Inflammatory macrophage (primary cell): Measurements from ENCODE around the gene WLS.

Experiments
- DNase-seq, 2 donors: peaks; one replicate each; pipeline ENCODE4 v3.0.0-alpha.2; 2020 to 2022

Gene WLS

GRCh38 chr1:68227598-68227997, 4.7 kb downstream of the WLS start:
- DNase-seq = no peak

- DNase-seq = no peak
These were observed 6.5 kb downstream of the WLS start for GRCh38 chr1:68225781-68226180.

- DNase-seq = no peak
These were observed 8.6 kb downstream of the WLS start for GRCh38 chr1:68223687-68224086.

- no peak for DNase-seq
These were observed 10.3 kb downstream of the WLS start for GRCh38 chr1:68221980-68222373.

GRCh38 chr1:68221001-68221979, 11.0 kb downstream of the WLS start:
- no peak for DNase-seq

- DNase-seq = no peak
These were observed 11.9 kb downstream of the WLS start for GRCh38 chr1:68220420-68220819.

GRCh38 chr1:68218490-68218889, 13.8 kb downstream of the WLS start:
- DNase-seq = no peak

- DNase-seq = no peak
These were observed 14.7 kb downstream of the WLS start for GRCh38 chr1:68217618-68218017.

- no peak for DNase-seq
These were observed 15.2 kb downstream of the WLS start for GRCh38 chr1:68217060-68217554.

- DNase-seq = no peak
These were observed 16.1 kb downstream of the WLS start for GRCh38 chr1:68216089-68216772.

GRCh38 chr1:68213843-68214242, 18.5 kb downstream of the WLS start:
- peak; percentile 24 to 44 for DNase-seq

GRCh38 chr1:68211761-68212380, 20.5 kb downstream of the WLS start:
- no peak for DNase-seq

GRCh38 chr1:68210829-68211228, 21.5 kb downstream of the WLS start:
- DNase-seq = no peak

- DNase-seq = no peak
These were observed 22.3 kb downstream of the WLS start for GRCh38 chr1:68210027-68210426.

- DNase-seq = no peak
These were observed 25.3 kb downstream of the WLS start for GRCh38 chr1:68206848-68207689.

- DNase-seq = no peak
These were observed 26.4 kb downstream of the WLS start for GRCh38 chr1:68205794-68206358.

- DNase-seq = no peak
These were observed 27.2 kb downstream of the WLS start for GRCh38 chr1:68204977-68205630.

GRCh38 chr1:68202239-68202832, 30.0 kb downstream of the WLS start:
- no peak for DNase-seq

- DNase-seq = no peak
These were observed 30.6 kb downstream of the WLS start for GRCh38 chr1:68201546-68202238.

GRCh38 chr1:68199603-68200002, 32.7 kb downstream of the WLS start:
- DNase-seq = no peak
